Measurements from ENCODE around the gene DOCK3.

- TF ChIP-seq, protein P1, sequence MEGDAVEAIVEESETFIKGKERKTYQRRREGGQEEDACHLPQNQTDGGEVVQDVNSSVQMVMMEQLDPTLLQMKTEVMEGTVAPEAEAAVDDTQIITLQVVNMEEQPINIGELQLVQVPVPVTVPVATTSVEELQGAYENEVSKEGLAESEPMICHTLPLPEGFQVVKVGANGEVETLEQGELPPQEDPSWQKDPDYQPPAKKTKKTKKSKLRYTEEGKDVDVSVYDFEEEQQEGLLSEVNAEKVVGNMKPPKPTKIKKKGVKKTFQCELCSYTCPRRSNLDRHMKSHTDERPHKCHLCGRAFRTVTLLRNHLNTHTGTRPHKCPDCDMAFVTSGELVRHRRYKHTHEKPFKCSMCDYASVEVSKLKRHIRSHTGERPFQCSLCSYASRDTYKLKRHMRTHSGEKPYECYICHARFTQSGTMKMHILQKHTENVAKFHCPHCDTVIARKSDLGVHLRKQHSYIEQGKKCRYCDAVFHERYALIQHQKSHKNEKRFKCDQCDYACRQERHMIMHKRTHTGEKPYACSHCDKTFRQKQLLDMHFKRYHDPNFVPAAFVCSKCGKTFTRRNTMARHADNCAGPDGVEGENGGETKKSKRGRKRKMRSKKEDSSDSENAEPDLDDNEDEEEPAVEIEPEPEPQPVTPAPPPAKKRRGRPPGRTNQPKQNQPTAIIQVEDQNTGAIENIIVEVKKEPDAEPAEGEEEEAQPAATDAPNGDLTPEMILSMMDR (conservative IDR thresholded peaks at IDR 0.05; ENCODE audit: low read depth, low read length) = no peak
- TF ChIP-seq EZH2 (IDR thresholded peaks at IDR 0.05; ENCODE audit: borderline replicate concordance, low read depth, low read length, poor library complexity, severe bottlenecking) = no peak
Measured at GRCh38 chr3:51374456-51374855, 699.7 kb downstream of the DOCK3 start.
